ENCODE measurements around the gene PLEKHJ1. TPM values are rescaled to one million over a fixed set of nuclear protein-coding genes. Genes with fewer than 3 reads are reported as not detected.

Gene PLEKHJ1
- total RNA-seq, 4 donors from 2014 or later = 50.1 to 72.4 (median 61.6) TPM

GRCh38 chr19:2221918-2222317, 14.2 kb downstream of the PLEKHJ1 start:
- DNase-seq = no peak
- Histone ChIP-seq H3K27ac (no peak overlapping the region), H3K27me3 (no peaks in the 10 kb centered on the region), H3K4me3 (no peak overlapping the region), H3K9me3 (no peaks in the 10 kb centered on the region), H3K36me3 (peaks cover 0 to 79% of the 10 kb centered on the region in 2 donors), H3K4me1 (no peaks in the 10 kb centered on the region)
- TF ChIP-seq POLR2A (IDR thresholded peaks at IDR 0.05) (no peak), CTCF (IDR thresholded peaks at IDR 0.05 in 4 of 5, conservative IDR thresholded peaks at IDR 0.05 in 1 of 5) (peak in 4 of 5 experiments; percentile 12 to 33 (median 14))
- intact Hi-C loops (cut with DNase I; ENCODE audit: low total_unique reads) (no loop called here), in situ Hi-C loops (cut with MboI; ENCODE audit: low sequenced_read_pairs in 4 of 4) (loop anchor here in 1 of 4 donors (5.0 kb wide), 1 partner anchor 65 kb away; no protein-coding TSS in a partner anchor)
- no peak for ATAC-seq

GRCh38 chr19:2221250-2221831, 14.8 kb downstream of the PLEKHJ1 start:
- no peak for ATAC-seq
- Histone ChIP-seq H3K36me3 (peaks cover 0 to 81% of the 10 kb centered on the region in 2 donors), H3K4me1 (no peaks in the 10 kb centered on the region), H3K27me3 (no peaks in the 10 kb centered on the region), H3K9me3 (no peaks in the 10 kb centered on the region), H3K27ac (no peak overlapping the region), H3K4me3 (no peak overlapping the region)
- no peak for TF ChIP-seq CTCF (IDR thresholded peaks at IDR 0.05 in 4 of 5, conservative IDR thresholded peaks at IDR 0.05 in 1 of 5)
- TF ChIP-seq POLR2A (IDR thresholded peaks at IDR 0.05) = no peak
- intact Hi-C loops (cut with DNase I; ENCODE audit: low total_unique reads) = no loop called here
- no peak for DNase-seq
- in situ Hi-C loops (cut with MboI; ENCODE audit: low sequenced_read_pairs in 4 of 4) = loop anchor here in 1 of 4 donors (5.0 kb wide), 1 partner anchor 64 kb away; no protein-coding TSS in a partner anchor

GRCh38 chr19:2219726-2220125, 16.4 kb downstream of the PLEKHJ1 start:
- no peaks in the 10 kb centered on the region for H3K27me3 ChIP-seq
- in situ Hi-C loops (cut with MboI; ENCODE audit: low sequenced_read_pairs in 4 of 4) = loop anchor here in 1 of 4 donors (5.0 kb wide), 1 partner anchor 62 kb away; no protein-coding TSS in a partner anchor
- H3K4me1 ChIP-seq = no peaks in the 10 kb centered on the region
- H3K27ac ChIP-seq = no peak overlapping the region
- no peak for TF ChIP-seq POLR2A (IDR thresholded peaks at IDR 0.05)
- no peak for TF ChIP-seq CTCF (IDR thresholded peaks at IDR 0.05 in 4 of 5, conservative IDR thresholded peaks at IDR 0.05 in 1 of 5)
- intact Hi-C loops (cut with DNase I; ENCODE audit: low total_unique reads) = no loop called here
- no peak overlapping the region for H3K4me3 ChIP-seq
- ATAC-seq (no peak), DNase-seq (no peak)
- H3K9me3 ChIP-seq = no peaks in the 10 kb centered on the region
- peaks cover 0 to 80% of the 10 kb centered on the region in 2 donors for H3K36me3 ChIP-seq

- no peak for ATAC-seq
- H3K36me3 ChIP-seq = peaks cover 0 to 78% of the 10 kb centered on the region in 2 donors
- intact Hi-C loops (cut with DNase I; ENCODE audit: low total_unique reads) = no loop called here
Observed at GRCh38 chr19:2217591-2217990, 18.5 kb downstream of the PLEKHJ1 start.

More at GRCh38 chr19:2217591-2217990, 18.5 kb downstream of the PLEKHJ1 start:
- in situ Hi-C loops (cut with MboI; ENCODE audit: low sequenced_read_pairs in 4 of 4) = no loop called here
- TF ChIP-seq CTCF (IDR thresholded peaks at IDR 0.05 in 4 of 5, conservative IDR thresholded peaks at IDR 0.05 in 1 of 5) (no peak), POLR2A (IDR thresholded peaks at IDR 0.05) (no peak)
- Histone ChIP-seq H3K27me3 (no peaks in the 10 kb centered on the region), H3K4me3 (no peak overlapping the region), H3K4me1 (no peaks in the 10 kb centered on the region), H3K9me3 (no peaks in the 10 kb centered on the region), H3K27ac (no peak overlapping the region)
- DNase-seq = no peak
